NCI-H226 (cell line): Measurements from ENCODE around the gene HTR1A.

Experiments
- DNase-seq: peaks from one replicate; pipeline ENCODE4 v3.0.0-alpha.2; 2015

HTR1A gene

DNA sequence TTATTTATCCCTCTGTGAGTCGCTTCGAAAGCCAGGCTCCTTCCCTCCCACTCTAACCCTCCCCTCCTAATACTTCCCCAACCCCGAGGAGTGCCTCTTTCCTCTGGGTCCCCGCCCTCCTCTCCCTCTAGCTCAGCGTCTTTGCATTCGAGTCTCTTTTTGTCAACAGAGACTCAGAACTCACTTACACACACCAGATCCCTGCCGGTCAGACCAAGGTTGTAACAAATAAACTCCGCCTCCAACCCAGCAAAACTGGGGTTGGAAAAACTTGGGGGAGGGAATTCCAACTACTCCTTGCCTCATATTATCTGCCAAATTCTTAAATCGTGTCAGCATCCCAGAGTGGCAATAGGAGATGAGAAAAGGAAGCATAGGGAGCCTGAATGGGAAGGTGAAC is at the start of gene HTR1A:
TSS of gene HTR1A (minus strand) at position 167 of the 400 bp plus-strand sequence. CDS start 726 bp downstream, outside the sequence.
- DNase-seq = no peak

DNA sequence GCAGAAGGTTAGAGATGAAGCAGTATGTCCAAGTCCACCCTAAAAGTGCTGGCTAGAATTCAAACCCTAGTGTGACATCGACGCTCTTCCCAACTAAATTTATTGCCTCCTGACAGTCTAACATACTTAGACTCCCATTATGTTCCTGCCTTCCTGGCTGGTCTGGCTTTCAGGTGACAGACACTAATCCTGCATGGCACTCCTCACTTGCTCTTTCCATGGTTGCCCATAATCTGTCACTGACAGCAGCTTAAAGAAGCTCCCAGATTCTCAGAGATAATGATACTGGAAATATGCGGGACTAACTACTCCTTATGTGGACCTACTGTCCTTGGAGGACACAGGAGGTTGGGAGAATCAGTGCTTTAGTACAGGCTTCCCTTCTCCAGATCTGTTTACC is 41.7 kb upstream of the HTR1A start:
- no peak for DNase-seq

DNA sequence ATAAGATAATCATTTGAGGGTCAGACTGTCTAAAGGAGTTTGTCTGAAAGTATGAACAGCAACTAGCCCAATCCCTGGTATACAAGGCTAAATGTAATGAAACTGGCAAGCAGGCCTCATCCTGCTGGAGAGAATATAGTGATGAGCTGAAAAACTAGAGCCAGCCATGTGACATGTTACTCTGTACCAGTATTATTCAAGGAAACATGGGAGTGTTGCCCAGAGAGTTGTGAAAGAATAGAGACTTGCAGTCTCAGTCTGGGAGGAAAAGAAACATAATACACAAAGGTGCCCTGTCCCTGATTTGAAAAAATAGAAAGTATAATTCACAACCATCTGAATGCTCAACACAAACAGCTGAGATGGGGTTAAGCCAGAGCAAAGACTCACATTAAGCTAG is 37.9 kb upstream of the HTR1A start:
- no peak for DNase-seq

GRCh38 chr5:63987053-63987452 is 24.8 kb upstream of the HTR1A start:
- DNase-seq = no peak

DNA sequence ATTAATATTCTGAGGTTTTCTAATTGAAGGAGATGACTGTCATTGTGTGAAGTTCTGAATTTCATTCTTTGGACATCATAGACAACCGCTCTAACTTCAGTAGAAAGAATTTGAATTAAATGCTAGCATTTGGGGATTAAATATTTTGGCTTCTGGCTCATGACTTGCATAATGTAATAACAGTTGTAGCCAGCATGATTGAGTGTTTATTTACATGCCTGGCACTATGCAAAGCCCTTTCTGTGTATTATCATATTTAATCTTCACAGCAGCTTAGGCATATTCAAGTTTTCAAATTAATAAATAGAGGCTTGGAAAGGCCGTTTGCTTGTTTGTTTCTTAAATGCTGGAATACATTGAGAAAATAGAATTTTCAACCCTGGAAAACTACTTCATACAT is 19.6 kb upstream of the HTR1A start:
- DNase-seq = no peak

GRCh38 chr5:63963926-63964325 is 1.7 kb upstream of the HTR1A start:
- no peak for DNase-seq

DNA sequence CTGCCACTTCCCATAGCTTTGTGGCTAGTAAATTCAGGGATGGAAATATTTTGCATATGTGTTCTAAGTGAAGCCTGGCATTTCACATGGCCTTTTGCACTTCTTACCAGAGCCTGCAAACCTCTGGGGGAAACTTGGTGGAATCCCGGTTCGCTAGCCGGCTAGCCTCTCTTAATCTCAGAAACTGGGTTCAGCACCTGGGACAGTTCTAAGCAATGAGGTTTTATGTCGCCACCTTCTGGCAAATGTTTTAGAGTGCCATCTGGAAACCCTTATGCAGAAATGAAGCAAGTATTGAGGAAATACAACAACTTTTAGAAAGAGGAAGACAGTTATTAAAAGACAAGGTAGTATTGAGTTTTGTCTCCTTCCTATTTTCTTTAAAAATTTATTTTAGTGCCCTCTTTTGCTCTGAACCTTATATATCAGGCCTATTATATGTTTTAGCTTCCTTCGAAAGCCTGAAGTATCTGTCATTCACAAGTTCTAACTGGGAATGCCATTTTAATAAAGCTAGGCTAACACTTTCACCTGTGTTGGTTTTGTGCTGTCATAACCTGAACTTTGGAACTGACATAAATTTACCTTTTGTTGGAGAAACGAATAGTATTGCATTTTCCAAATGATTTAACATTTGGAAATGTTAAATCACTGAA is 963 bp upstream of the HTR1A start:
- DNase-seq = peak; percentile 19

DNA sequence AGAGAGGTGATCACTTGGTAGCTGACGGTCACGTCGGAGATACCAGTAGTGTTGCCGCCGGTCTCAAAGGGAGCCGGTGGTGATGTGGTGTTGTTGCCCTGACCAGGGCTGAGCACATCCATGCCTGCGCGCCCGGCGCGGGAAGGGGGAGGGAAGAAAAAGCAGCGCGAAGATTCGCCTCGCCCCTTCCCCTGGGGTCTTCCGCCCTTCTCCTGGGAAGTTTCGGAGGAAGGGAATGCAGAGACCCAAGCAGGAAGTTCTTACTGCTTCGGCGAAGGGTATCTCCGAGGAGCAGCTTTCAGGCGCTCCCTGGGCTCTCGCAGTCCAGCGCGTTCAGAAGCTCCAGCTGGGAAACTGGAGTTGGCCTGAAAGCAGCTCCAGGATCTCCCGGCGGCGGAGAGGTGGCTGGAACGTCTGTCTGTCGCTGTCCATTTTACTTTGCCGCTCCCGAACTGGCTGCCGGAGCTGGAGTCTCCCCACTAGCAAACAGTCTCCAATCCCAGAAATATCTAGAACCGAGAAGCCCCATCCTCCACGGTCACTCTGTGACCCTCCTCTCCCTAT is 565 bp downstream of the HTR1A start:
- DNase-seq = no peak

DNA sequence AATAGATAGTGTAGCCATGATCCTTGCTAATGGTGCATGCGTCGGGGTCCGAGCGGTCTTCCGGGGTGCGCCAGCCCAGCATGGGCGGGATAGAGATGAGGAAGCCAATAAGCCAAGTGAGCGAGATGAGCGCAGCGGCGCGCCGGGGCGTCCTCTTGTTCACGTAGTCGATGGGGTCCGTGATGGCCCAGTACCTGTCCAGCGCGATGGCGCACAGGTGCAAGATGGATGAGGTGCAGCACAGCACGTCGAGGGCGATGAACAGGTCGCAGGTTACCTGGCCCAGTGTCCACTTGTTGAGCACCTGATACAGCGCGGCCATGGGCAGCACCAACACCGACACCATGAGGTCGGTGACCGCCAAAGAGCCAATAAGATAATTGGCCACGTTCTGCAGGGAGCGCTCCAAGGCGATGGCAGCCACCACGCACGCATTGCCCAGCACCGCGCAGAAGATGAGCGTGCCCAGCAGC is 1.1 kb downstream of the HTR1A start:
- DNase-seq = no peak

DNA sequence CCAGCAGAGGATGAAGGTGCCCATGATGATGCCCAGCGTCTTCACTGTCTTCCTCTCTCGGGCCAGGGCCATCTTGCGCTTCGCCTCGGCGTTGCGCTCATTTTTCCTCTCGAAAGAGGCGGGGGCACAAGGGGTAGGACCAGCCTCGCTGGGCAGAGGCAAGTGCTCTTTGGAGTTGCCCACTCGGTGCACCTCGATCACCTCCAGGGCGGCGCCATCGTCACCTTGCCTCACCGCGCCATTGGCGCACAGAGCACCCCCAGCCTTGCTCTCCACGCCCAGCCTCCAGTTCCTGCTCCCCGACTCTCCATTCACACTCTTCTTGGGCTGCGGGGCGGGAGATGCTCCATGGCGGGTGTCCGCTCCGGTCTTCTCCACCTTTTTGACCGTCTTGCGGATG is 1.6 kb downstream of the HTR1A start:
- DNase-seq = no peak

DNA sequence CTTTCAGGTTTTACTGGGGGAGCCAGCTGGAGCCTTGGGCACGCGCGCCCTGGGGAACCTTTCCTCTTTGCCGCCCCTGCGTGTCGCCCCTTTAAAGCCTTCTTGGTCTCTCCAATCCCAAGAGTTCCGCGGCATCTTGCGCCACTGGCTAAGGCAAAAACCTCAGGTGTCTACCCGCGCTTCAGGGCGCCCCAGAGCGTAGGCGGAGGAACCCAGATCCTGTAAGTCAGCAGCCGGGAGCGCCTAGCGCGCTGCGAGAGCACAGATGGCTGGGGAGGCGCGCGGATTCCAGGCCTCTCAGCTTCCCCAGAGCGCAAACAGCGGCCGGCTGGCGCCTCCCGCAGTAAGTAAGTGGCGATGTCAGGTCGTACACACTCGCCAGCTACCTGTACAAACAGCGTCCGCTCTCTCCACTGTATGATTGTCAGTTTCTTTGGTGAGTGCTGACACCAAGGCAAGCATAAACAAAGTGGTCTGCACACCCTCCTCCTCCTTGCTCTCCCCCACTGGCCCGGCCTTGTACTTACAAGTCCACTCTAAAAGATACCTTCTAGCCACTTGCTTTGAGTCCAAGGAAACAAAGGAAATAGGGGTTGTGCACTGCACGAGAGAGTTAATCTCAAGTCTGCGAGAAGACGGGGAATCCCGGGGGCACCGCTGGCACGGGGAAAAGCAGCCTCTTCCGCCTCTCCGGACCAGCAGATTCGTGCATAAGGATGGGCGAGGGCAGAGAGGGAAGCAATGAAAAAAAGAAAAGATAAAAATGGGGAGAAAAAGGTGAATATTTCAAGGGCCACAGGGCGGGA is 2.9 kb downstream of the HTR1A start:
- DNase-seq = no peak

DNA sequence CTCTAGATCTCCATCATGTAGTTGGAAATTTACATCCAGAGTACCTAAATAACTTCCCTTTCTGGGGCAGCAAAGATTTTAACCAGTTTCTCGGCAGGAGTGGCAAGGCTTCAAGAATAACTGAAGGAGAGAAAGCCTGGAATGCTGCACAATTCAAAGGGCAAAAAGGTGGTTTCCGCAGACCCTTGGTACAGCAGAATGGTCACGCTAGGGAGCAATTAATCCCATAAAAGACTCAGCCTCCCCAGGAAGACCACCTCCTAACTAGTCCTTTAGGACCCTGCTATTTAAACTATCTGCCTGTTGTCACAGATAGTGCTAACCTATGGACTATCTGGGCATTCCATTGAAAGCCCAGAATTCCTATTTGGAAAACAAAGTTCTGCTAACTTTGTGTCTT is 3.6 kb downstream of the HTR1A start:
- DNase-seq = no peak

- no peak for DNase-seq
Measured at GRCh38 chr5:63957617-63958016, 4.6 kb downstream of the HTR1A start.

DNA sequence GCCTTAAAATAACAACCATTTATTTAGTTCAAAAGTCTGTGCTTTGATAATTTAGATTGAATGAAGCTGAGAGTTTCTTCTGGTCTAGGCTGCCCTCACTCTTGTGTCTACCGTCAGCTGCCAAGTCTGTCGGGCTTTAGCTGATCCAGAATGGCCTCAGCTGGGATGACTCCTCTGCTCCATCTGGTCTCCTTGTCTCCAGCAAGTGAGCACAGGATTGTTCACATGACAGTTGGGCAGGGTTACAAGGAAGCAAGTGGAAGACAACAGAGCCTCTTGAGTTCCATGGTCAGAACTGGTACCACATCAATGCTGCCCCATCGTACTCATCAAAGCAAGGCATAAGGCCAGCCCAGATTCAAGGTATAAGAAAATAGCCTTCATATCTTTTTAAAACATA is 9.0 kb downstream of the HTR1A start:
- DNase-seq = no peak

GRCh38 chr5:63935103-63935502 is 27.1 kb downstream of the HTR1A start:
- no peak for DNase-seq

- no peak for DNase-seq
Measured at GRCh38 chr5:63931836-63932235, 30.4 kb downstream of the HTR1A start.

- DNase-seq = no peak
Measured at GRCh38 chr5:63928451-63928850, 33.8 kb downstream of the HTR1A start.

- DNase-seq = no peak
Measured at GRCh38 chr5:63923914-63924313, 38.3 kb downstream of the HTR1A start.

DNA sequence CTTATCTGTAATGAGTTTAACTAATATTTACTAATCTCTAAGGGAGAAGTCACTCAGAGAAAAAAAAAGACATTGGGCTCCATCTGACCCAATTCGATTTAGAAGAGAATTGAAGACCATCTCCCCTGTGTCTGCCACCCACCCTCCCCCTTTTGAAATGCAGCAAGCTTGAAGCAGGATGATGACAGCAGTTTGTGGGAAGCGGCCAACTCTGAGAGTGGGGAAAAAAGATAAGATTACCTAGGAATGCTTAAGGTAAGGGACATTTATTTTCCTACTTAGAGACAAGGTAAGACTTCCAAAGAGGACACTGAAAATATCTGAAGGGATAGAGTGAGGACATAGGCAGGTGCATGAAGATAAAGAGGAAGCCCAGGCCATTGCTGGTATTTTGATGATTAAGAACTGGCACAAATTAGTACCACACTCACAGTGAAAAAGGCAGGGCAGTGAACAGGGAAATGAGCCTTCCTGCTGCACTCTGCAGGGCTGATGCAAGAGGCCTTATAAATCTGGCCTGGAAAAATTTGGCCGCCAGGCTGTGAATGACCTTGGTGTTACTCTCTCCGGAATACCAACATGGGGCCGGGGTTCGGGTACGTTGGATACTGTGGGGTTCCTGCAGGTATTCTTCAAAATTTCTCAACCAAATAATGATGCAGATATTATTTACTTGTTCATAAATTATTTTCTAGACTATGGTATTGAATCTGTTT is 42.3 kb downstream of the HTR1A start:
- no peak for DNase-seq

DNA sequence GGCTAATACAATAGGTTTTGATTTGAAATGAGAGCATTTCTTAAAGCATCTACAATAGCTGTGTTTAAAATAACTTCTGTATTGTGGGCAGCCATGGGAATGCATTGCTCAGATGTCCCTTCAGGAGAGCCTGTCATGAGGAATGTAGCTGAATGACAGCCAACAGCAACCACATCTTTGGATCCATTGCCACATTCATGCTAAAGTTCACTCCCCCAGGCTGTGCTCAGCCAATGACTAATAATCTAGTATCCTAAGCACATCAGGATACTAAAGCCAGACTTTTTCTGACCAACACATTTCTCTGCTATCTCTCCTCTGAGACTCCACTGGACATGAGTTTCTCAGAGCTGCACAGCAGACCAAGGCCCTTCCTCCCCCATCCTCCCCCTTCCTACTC is 45.5 kb downstream of the HTR1A start:
- no peak for DNase-seq

DNA sequence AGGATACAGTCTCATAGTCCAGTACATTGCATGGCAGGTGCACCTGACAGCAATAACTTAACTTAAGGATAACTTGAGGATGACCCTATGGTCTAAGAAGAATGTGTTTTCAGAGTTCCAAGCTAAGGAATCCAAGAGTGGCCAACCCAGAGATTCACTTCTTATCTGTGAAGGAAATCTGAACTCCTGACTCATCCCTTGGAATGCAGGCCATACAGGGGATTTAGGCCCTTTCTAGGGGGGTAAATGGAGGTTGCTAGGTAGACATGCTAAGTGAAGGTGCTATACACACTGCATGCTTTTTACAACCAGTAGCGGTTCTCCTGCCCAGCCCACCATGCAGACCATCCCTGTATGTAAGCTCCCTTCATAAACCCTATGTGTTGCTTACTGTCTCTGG is 50.4 kb downstream of the HTR1A start:
- DNase-seq = no peak
